ENCODE measurements around the gene CCDC8.
"Not testable (repeated sequence)": the region's sequence is repeated elsewhere in the genome, so short reads cannot be mapped to it uniquely, and the experiment has no call there.

The CCDC8 gene

DNA sequence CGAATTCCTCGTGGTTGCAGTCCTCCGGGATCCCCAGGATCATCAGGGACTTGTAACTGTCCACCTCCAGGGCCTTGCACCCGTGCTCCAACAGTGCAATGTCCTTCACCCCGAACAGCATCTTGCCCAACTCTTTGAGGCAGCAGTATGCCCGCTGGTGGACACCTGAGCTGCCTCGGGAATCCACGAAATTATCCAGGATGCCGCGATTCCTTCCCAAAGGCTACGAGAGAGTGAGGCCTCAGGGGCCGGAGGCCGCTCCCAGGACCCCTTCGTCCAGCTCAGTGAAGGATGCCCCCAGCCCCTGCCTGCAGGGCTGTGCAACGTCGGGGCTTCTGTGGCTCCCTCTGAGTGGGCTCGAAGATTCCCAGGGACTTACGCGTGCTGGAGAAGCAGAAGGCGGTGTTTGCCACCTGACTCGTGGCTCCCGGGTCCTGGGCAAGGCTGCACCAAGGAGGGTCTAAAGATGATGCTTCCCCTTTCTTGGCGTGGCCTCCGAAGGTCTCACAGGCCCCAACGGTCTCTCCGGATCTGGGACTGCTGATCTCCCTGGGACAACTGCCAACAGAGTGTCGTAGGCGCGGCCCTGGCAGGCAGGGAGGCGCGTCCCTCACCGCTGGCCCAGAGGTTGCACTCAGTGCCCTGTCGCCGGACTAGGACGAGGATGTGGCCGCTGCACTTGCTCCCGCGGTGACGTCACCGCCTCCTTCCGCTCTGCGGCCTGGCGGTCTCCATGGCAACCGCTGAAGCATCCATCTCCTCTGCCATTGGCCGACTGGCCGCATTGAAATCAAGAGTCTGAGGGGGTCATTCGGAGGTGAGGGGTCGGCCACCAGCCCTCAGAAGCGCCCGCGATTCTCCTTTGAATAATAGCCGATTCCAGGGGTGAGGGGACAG lies 15.1 kb upstream of the CCDC8 start, which contains the start of gene PNMA8C:
PNMA8C (minus strand) TSS at position 698 of the 897 bp plus-strand sequence; CDS start at position 121, 577 bp downstream.
- peak; percentile 63 for DNase-seq

DNA sequence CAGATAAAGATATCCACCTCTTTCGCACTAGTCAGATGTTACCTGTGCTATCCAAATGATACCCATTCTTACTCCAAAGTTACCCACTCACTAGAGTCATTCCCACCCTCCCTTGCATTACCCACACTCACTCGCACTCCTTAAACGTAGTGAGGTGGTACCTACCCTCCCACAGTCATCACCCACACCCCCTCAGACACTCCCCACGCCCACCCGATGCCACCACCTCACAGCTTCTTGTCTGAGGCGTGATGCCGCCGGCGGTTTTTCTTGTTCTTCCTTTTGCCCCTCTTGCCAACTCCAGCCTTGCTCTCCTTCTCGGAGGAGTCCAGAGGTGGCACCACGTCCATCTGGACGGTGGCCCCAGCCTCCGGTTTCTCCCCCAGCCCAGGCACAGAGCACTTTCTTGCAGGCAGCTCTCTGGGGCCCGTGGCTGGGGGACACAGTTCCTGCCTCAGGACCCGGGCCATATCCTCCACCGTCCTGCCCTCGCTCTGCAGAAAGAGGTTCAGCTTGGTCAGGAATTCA lies 14.2 kb upstream of the CCDC8 start:
- DNase-seq, result no peak

DNA sequence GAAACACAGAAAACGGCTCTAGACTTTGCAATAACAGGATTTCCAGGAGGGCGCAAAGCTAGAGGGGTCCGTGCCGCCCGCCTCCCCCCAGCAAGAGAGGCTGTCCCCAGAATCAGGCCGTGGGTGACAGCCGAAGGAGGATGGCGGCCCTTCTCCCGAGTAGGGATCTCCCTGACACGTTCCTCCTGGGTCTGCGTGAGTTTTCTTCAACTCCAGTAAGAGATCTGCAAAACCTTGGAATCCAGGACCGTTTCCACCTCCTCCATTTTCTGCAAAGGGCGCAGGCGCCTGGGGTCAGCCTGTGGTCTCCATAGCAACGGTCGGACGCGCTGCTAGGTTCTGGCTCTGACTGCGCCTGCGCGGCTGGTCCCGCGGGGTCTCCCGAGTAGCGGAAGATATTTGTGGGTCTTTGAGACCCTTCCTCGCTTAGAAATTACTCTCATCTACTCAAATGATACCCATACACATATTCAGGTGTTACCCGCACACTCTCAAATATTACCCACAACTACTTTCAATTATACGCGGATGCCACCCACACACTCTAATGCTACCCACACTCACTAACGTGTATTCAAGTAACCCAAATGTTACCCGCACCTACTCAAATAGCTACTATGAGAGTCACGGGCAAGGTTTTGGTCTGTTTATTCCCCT lies 13.3 kb upstream of the CCDC8 start:
- peak; percentile 77 for DNase-seq

DNA sequence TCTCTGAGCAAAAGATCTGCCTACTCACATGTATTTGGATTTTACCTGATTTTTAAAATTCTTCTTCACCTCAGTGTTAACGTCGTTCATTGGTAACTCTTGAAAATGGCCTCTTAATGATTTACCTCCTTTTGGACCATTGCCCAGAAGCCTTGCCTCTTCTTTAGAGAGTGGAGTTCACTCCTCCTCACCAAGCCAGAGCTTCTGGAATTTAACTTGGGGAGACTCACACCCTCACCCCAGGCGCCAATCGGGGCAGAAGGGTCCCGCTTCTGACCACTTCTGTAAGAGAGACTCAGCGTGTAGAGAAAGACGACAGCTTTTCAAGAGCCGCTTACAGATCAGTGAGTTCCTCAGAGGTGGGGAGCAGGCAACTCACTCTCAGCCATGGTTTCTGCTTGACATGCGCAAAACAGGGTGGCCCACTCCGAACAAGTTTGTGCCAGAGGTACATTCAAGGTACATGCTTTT lies 12.7 kb upstream of the CCDC8 start:
- peak; percentile 35 for DNase-seq

DNA sequence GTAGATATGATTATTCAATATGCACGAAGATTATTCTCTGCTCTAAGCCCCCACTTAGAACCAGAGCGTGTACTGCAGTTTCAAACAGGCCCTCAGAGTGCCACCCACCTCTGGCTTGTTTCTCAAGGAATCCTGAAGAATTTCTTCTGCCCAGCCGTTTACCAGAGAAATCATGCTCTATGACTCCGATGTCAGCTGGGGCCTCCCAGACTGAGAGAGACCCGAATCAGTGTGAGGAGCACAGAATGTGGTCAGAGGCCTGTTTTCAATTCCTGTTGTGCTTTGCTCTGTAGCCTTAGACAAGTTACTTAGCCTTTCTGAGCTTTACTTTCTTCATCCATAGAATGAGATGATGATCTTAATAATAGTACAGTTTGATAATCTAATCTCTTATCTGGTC lies 9.8 kb upstream of the CCDC8 start:
- DNase-seq, result no peak

DNA sequence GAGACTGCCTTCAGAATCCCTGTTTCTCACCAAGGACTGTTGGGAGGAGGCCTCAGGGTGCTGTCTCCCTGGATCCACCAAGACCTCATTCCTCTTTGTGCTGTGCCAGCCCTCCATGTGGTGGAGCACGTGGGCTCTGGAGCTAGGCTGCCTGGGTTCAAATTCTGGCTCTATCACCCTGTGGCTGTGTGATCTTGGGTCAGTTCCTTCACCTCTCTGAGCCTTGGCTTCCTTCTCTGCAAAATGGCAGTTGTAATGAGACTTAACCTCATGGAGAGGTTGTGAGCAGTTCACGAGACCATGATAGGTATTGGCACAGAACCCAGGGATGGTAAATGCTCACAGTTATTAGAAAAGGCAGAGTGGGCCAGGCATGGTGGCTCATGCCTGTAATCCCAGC lies 9.0 kb upstream of the CCDC8 start:
- DNase-seq, result no peak

DNA sequence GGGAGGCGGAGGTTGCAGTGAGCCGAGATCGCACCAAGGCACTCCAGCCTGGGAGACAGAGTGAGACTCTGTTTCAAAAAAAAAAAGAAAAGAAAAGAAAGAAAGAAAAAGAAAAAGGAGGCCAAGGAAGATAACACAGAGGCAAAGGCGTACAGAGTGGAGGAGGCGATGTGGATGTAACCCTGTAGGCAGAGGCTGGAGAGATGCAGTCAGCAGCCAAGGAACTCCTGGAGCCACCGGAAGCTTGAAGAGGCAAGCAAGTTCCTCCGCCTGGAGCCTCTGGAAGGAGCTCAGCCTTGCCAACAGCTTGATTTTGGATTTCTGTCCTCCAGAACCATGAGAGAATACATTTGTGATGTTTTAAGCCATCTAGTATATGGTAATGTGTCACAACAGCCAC lies 6.7 kb upstream of the CCDC8 start:
- DNase-seq, result no peak

DNA sequence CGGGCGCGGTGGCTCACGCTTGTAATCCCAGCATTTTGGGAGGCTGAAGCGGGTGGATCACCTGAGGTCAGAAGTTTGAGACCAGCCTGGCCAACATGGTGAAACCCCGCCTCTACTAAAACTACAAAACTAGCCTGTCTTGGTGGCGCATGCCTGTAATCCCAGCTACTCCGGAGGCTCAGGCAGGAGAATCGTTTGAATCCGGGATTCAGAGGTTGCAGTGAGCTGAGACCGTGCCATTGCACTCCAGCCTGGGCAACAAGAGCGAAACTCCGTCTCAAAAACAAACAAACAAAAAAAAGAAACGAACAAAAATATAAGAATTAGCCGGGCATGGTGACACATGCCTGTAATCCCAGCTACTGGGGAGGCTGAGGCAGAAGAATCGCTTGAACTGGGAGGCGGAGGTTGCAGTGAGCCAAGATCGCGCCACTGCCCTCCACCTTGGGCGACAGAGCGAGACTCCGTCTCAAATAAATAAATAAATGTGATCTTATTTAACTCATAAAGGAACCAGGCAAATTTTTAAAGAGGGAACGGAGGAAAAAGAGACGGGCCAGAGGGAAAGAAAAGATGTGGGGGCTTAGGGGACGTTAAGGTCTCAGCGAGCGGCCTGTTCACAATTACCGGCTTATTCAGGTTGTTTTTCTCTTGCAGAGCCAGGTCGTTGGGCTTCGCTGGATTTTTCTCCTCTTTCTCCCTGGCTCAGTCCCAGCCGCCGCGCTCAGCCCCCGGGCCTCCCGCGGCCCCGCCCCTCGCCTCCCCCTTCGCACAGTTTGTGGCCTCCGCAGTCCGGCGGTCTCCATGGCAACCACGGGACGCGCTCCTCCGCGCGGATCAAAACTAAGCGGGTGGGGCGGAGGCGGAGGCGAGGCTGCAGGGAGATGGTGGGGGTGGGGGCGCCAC lies 2.7 kb upstream of the CCDC8 start:
- DNase-seq, result peak; percentile 92

DNA sequence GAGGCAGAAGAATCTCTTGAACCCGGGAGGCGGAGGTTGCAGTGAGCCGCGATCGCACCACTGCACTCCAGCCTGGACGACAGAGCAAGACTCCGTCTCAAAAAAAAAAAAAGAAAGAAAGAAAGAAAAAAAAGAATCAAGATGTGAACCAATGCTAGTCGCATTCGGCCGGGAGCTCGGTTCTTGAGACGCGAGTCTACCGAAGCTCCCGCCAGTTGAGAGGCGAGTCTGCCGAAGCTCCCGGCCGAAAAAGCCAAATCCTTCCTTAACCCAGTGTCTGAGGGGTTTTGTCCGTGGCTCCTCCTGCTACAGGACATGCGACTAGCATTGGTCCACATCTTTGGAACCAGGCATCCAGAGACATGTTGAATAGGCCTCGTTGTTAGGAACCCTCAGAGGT lies 1.5 kb upstream of the CCDC8 start:
- not testable (repeated sequence) for DNase-seq

DNA sequence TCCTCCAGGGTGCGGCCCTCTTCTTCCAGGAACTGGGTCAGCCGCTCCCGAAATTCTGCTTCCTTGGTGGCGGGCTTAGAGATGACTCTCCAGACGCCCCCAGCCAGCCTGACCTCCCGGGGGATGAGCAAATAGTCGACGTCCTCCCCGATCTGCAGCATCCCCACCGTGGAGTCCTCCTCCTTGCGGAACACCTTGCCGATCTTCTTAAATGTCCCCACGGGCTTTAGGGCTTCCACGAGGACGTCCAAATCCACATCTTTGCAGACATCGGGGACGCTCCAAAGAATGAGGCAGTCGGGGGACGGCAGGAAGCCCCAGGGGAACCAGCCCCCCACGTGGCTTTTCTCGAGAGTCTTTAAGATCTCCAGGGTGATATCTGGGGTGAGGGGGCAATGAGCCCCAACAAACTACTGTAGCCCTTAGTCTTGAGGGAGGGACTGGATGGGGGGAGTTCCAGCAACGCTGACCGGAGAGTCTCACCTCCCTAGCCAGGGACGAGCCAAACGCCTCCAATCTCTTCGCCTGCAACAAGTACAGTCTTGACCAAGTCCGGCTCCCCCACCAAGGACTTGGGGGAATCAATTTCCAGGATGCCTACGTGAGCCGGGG lies 608 bp downstream of the CCDC8 start:
- no peak for DNase-seq

DNA sequence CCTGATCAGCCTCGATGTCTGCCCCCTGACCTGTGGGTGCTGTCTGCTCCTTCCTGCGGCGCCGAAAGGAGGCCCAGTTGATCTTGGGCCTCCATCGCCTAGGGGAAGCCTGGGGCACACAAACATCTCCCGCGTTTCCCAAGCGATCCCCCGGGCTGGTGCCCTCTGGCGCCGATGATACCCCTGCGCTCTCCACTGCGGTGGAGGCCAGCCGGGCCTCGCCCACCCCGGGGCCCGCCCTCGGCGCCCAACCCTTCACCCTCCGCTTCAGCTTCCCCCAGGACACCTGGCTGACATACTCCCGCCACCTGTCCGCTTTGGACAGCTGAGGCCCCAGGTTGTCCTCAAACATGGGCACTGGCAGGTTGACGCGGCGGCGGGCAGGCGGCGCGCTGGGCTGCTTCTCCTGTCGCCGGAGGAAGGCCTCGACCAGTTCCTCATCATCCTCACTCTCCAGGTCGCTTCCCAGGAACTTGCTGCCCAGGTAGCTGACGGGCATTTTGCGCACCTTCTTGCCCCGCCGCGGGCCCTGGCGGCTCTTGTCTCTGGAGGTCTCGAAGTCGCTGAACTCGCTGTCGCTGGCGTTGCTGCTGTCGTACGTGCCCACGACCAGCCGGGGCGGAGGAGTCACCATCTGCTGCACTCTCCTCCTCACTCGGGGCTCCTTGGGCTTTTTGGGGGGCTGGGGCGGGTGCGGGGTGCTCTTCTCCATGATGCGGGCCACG lies 1.3 kb downstream of the CCDC8 start:
- no peak for DNase-seq

DNA sequence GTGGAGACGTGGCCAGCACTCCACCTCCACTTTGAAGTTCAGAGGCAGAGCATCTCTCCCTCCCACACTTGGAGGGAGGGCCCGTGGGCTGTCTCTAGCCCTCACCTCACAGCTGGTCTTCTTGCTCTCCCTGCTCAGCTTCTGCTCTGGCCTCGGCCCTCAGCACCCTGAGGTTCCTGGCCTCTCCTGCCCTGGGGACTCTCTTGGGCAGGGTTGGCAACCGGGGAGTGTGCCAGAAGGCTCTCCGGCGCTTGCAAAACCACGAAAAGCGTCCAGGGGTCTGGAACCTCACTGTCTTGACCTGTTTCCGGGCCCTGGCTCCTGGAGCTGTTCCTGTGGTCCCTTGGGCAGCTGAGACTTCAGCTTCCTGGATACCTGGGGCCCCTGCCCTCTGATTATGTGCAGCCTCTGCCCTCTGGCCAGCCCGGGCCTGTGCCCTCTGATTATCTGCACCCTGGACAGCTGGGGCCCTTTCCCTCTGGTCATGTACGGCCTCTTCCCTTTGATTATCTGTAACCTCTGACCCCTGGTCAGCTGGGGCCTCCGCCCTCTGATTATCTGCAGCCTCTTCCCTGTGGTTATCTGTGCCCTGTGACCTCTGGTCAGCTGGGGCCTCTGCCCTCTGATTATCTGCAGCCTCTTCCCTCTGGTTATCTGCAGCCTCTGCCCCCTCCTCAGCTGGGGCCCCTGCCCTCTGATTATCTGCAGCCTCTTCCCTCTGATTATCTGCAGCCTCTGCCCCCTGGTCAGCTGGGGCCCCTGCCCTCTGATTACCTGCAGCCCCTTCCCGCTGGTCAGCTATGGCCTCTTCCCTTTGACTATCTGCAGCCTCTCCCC lies 2.1 kb downstream of the CCDC8 start:
- no peak for DNase-seq

DNA sequence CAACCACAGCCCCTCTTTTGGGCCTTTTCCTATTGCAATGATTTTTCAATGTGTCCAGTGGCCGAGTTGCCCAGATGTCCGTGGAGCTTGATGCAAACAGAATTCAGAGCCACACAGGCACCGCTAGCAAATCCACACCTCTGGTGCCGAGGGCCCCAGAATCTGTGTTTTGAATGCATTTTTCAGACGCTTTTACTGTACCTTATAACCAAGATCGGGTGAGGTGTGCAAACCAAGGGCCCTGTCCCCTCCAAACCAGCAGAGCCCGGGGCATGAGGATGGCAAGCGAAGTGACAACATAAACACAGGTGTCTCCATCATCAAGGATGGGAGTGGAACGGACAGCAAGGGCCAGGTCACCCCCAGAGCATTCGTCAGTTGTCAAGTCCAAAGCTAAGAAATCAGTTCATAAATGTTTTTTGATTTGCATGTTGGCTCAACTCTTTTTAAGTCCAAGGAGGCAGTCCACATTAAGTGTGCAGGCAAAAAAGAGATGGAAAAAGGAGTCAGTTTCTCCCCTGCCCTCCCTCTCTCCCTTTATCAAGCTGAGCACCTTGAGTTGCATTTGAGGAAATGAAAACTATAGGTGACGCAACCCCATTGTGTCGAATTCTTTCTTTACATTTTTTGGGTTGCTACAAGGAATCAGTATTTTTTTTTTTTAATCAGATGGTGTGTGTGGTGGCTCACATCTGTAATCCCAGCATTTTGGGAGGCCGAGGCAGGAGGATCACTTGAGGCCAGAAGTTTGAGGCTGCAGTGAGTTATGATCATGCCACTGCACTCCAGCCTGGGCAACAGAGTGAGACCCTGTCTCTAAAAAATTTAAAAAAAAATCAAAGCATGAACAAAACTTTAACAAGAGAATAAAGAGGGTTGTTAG lies 2.9 kb downstream of the CCDC8 start:
- no peak for DNase-seq

DNA sequence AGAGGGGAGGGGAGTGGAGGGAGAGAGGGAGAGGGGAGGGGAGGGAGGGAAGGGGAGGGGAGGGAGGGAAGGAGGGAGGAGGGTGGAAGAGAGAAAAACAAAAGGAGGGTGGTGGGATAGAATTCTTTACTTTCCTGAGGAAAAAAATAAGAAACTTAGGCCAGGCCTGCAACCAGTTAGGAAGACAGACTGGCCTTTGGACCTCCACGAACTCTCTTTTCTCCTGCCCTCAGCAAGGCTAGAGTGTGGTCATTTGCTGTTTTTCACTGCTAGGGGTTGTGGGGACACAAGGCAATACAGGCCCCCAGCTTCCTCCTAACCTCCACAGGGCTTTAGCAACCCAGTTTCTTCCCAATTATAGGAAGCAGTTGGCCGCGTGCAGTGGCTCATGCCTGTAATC lies 4.2 kb downstream of the CCDC8 start:
- no peak for DNase-seq

DNA sequence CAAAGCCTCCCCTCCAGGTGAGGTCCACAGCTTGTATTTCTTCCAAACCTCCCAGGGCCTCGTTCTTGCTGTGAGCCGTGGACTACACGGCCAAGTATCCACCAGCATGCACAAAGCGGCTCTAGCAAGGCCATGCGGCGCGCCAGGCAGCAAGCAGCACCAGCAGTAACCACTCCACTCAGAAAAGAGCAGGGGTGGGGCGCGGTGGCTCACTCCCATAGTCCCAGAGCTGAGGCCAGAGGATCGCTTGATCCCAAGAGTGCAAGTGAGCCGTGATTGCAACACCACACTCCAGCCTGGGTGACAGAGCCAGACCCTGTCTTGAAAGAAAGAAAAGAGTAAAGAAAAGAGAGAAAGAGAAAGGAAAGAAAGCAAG lies 4.7 kb downstream of the CCDC8 start:
- DNase-seq, result peak; percentile 44

DNA sequence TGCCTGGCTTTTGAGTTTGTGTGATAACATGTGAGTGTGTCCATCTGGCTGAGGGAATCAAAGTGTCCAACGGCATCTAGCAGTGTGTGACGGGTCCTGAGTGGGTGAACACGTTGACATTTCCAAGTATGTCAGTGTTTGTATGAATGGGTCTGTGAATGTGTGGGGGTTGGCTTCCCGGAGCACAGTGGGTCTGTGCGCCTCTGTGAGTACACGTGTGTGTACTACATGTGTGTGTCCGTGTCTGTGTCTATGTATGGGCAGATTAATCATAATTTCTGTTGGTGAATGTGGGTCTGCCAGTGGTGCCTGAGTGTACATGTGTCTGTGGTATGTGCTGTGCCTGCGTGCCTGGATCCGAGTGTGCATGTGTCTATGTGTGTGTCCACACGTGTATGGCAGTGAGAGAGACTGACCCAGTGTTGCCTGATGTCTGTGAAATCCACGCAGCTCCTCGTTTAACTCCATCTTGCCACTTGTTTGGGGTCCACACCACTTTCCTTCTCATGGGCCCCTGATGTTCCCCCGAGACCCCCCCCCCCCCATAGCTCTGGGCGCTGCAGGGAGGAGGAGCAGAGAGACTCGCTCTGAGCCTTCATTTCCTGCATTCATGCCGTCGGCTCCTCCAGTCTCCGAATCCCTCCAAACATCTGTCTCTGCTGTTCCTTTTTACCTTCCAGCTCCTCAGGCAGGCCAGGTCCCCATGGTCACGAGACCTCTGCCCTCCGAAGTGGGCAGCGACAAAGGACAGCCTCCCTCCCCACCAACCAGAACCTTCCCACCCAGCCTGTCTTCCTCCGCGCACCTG lies 5.3 kb downstream of the CCDC8 start:
- no peak for DNase-seq

DNA sequence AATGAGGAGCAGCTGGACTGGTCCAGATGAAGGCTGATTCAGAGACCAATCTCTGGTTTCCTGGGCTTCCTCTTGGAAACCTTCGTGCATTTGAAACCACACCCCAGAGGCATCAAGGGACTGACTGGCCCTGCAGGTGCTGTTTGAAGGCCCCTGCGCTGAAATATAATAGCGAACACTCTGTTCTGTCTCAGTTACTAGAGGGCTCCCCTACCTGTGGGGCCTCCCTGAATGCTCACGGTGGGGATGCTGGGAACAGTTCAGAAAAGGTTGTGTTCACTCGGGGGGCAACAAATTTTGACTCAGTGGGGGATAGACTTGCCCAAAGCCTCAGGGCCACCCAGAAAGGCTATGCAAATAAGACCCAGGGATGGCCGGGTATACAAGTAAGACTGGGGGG lies 6.4 kb downstream of the CCDC8 start:
- DNase-seq, result no peak

DNA sequence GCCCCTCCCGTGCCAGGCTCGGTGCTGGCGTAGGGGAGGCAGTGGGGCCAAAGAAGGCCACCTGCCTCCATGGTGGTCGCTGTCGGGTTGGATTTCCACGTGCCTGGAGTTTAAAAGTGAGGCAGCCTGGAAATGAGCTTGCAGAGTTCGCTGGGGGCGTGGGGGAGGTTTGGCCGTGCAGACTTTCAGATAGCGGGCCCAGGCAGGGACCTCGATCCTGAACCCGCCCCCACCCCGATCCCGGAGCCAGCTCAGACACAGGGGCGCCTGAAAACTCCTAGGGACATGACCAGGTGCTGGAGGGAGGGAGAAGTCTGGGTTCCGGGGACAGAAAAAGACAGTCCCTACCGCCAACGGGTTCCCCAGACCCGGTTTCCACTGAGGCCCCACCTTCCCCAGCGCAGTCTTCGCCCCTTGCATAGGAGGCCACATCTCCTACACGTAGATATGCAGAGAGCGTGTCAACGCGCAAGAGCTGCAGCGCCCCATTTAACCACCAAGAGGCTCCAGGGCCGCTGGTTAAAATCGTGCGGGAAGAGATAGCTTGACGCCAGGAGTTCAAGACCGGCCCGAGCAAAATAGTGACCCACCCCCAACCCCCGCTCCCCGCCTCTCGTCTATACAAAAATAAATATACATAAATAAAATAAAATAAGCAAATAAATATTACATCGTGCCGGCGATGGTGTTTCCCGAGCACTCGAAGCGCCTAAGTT lies 8.5 kb downstream of the CCDC8 start:
- peak; percentile 61 for DNase-seq
